GM18502 (cell line): ENCODE results near the gene PRDX5.
"Not testable (repeated sequence)": the region's sequence is repeated elsewhere in the genome, so short reads cannot be mapped to it uniquely, and the experiment has no call there.

ENCODE experiments used
- ATAC-seq: cut with Tn5 transposase; IDR thresholded peaks from one replicate; pipeline ENCODE4 v1.9.1; 2021; ENCODE audit warnings: mild to moderate bottlenecking; ENCODE audit not compliant: unreplicated experiment, poor library complexity

Gene PRDX5

GRCh38 chr11:64305075-64305690, 12.7 kb upstream of the PRDX5 start, which contains the start of gene ESRRA:
Gene ESRRA, plus strand, starts transcription at chr11:64305524. Its CDS starts 1,656 bp downstream, at chr11:64307180.
- peak; percentile 70 for ATAC-seq

DNA sequence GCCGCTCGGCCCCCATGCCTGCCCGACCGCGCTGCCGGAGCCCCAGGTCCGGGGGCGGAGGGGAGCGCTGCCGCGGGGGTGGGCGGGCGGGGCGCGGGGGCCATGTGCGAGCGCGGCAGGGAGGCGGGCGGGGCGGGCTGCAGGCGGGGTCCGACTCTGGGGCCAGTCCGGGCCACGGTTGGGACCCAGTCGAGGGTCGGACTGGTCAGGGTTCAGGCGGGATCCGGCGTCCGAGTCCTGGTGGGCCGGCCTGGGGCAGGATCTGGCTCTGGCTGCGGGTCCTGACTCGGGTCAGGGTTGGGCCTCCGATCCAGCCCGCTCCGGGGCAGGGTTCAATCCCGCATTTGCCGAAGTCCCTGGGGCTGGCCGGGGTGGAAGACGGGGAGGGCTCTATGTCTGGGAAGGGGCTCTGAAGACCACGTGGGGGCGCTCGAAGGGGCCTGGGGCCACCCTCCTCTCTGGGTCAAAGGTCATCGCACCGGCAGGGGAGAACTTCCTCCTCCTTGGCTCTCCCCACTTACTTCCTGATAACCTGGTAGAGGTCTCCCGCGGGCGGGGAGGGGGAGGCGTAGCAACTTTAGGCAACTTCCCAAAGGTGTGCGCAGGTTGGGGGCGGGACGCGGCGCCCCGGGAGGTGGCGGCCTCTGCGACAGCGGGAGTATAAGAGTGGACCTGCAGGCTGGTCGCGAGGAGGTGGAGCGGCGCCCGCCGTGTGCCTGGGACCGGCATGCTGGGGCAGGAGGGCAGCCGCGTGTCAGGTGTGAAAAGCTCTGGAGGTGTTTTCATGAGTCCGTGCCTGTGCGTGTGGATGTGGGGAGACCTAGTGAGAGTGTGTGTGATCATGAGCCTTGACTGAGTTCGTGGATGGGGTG, 12.0 kb upstream of the PRDX5 start:
- ATAC-seq, result peak; percentile 24

GRCh38 chr11:64306563-64306875, 11.4 kb upstream of the PRDX5 start:
- ATAC-seq, result no peak

DNA sequence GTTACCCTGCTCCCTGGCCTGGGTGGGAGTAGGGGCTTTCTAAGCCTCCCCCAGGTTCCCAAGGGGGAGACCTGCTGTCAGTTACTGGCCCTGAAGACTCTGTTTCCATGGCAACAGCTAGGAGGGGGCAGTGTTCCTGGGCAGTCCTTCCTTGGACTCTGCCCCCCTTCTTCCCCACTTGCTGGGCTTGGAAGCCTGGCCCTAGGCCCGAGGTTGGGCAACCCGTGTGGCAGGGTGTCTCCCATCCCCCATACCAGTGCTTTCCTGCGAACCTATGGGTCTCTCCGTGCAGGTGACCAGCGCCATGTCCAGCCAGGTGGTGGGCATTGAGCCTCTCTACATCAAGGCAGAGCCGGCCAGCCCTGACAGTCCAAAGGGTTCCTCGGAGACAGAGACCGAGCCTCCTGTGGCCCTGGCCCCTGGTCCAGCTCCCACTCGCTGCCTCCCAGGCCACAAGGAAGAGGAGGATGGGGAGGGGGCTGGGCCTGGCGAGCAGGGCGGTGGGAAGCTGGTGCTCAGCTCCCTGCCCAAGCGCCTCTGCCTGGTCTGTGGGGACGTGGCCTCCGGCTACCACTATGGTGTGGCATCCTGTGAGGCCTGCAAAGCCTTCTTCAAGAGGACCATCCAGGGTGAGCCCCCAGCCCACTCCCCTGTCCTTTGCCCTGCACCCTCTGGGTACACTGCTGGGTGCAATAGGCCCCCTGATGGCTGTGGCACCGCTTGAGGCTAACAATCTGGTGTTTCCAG, 10.9 kb upstream of the PRDX5 start:
- no peak for ATAC-seq

DNA sequence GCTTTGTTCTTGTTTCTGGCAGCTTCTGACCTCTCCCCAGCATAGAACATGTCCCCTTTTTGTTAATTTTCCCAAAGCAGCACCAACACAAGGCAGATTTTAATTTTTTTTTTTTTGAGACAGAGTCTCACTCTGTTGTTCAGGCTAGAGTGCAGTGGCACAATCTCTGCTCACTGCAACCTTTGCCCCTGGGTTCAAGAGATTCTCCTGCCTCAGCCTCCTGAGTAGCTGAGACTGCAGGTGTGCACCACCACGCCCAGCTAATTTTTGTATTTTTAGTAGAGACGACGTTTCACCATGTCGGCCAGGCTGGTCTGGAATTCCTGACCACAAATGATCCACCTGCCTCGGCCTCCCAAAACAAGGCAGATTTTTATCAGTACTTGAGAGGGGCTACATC, 10.1 kb upstream of the PRDX5 start:
- ATAC-seq, result not testable (repeated sequence)

- no peak for ATAC-seq
Observed at GRCh38 chr11:64312947-64313346, 5.0 kb upstream of the PRDX5 start.

DNA sequence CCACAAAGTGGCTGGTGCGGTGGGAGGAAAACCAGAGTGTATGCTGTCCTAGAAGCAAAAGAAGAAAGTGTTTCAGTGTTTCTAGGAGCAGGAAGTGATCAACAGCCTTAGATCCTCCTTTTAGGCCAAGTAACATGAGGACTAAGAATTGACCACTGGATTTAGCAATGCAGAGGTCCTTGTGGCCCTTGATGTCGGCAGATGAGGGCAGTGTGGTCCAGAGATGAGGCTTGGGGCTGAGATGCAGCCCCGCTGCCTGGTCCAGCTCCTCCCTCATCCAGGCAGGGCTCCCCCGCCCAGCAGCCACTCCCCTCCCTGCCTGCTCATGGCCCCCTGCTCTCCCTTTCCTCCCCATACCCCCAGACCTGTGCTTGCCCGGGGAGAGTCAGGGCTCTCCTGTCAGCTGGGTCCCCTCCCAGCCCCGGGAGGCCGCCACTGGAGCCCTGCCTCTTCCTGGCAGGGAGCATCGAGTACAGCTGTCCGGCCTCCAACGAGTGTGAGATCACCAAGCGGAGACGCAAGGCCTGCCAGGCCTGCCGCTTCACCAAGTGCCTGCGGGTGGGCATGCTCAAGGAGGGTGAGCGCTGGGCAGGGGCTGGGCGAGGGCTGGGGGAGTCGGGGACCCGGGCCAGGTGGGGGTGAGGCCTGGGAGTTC, 4.3 kb upstream of the PRDX5 start:
- ATAC-seq, result no peak

- ATAC-seq, result no peak
Observed at GRCh38 chr11:64314146-64314804, 3.6 kb upstream of the PRDX5 start.

GRCh38 chr11:64314805-64315561, 2.9 kb upstream of the PRDX5 start:
- ATAC-seq, result no peak

GRCh38 chr11:64315667-64316526, 2.0 kb upstream of the PRDX5 start:
- not testable (repeated sequence) for ATAC-seq

GRCh38 chr11:64316672-64317324, 1.1 kb upstream of the PRDX5 start:
- ATAC-seq, result peak; percentile 13

- peak; percentile 60 for ATAC-seq
Observed at GRCh38 chr11:64317325-64317960, 478 bp upstream of the PRDX5 start, which contains the start of gene TRMT112. Gene TRMT112, minus strand, starts transcription at chr11:64317559. Its CDS starts 33 bp downstream, at chr11:64317526.

GRCh38 chr11:64318766-64319761, 1.1 kb downstream of the PRDX5 start:
- ATAC-seq, result no peak

DNA sequence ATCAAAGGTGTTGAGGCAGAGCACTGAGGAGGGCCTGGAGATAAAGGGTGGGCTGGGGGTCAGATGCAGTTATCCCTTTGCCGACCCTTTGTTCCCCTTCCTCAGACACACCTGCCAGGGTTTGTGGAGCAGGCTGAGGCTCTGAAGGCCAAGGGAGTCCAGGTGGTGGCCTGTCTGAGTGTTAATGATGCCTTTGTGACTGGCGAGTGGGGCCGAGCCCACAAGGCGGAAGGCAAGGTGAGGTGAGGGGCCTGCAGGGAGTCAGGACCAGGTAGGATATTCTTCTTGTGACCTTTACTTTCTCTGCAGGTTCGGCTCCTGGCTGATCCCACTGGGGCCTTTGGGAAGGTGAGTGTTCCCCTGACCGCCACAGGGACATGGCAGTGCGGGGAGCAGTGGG, 2.6 kb downstream of the PRDX5 start:
- no peak for ATAC-seq

DNA sequence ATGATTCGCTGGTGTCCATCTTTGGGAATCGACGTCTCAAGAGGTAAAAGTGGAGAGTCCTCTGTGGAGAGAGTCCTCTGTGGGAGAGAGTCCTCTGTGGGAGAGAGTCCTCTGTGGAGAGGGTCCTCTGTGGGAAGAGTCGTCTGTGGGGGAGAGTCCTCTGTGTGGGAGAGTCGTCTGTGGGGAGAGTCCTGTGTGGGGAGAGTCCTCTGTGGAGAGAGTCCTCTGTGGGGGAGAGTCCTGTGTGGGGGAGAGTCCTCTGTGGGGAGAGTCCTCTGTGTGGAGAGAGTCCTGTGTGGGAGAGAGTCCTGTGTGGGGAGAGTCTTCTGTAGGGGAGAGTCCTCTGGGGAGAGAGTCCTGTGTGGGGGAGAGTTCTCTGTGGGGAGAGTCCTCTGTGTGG, 3.1 kb downstream of the PRDX5 start:
- no peak for ATAC-seq

DNA sequence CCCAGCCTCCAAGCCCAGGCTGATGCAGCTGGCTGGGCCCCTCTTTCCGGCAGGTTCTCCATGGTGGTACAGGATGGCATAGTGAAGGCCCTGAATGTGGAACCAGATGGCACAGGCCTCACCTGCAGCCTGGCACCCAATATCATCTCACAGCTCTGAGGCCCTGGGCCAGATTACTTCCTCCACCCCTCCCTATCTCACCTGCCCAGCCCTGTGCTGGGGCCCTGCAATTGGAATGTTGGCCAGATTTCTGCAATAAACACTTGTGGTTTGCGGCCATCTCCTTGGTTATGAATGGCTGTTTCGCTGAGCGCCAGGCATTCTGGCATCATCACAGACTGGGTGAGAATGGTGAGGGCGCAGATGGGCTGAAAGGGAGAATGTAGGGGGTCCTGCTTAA, 3.6 kb downstream of the PRDX5 start:
- ATAC-seq, result no peak
